Cardiac septum (tissue), 1 donor: ENCODE data around the gene CDY1. TPM values are rescaled to one million over a fixed set of nuclear protein-coding genes. Genes with fewer than 3 reads are reported as not detected.
"Not testable (repeated sequence)": the region's sequence is repeated elsewhere in the genome, so short reads cannot be mapped to it uniquely, and the experiment has no call there.

Source experiments
- DNase-seq: peaks from one replicate; pipeline ENCODE4 v3.0.0-alpha.2; 2020; ENCODE audit warnings: low spot score
- intact Hi-C: fragments of 100-400 bp; cut with DNase I; formaldehyde crosslinking; loops from one replicate; pipeline ENCODE4 v1.14.0; 2022
- long read RNA-seq: library from polyadenylated mRNA; unstranded; transcript quantifications from one replicate; pipeline ENCODE4 v2.0.0, GENCODE V29; 2021
- total RNA-seq: library from RNA; stranded (reverse); fragmentation: NEBNext Ultra II Directional; extraction: Animal tissue kit (Norgen Biotek cat#: 25700); gene quantifications from one replicate; pipeline ENCODE4 v1.2.1, GENCODE V29; 2021
- donor health status: DM: no; HTN: no; CAD: no.

The CDY1 gene, protein sequence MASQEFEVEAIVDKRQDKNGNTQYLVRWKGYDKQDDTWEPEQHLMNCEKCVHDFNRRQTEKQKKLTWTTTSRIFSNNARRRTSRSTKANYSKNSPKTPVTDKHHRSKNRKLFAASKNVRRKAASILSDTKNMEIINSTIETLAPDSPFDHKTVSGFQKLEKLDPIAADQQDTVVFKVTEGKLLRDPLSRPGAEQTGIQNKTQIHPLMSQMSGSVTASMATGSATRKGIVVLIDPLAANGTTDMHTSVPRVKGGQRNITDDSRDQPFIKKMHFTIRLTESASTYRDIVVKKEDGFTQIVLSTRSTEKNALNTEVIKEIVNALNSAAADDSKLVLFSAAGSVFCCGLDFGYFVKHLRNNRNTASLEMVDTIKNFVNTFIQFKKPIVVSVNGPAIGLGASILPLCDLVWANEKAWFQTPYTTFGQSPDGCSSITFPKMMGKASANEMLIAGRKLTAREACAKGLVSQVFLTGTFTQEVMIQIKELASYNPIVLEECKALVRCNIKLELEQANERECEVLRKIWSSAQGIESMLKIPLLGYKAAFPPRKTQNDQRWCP
- total RNA-seq = not detected
- long read RNA-seq = 0 reads

- intact Hi-C loops, DNase-seq: not testable (repeated sequence)
These were observed at the start of gene CDY1 for GRCh38 chrY:25621817-25622216. CDY1 (plus strand) TSS chrY:25622117; CDS start chrY:25622443, 326 bp downstream.

- intact Hi-C loops, DNase-seq: not testable (repeated sequence)
These were observed 28.6 kb upstream of the CDY1 start for GRCh38 chrY:25593336-25593735.

DNA sequence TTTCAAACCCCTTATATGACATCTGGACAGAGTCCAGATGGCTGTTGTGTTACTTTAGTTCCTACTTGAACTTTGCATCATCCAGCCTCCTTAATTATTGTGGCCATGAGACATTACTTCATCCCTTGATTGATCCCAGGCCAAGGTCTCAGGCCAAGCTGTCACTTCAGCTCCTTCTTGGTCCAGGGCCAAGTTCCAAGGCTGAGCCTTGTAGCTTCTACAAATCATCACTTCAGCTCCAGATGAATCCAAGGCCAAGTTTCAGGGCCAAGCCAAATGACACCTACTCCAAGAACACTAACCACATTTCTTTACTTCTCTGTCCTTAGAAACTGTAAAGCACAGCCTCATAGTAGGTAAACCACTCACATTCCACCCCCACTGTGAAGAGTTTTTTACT is 1.7 kb upstream of the CDY1 start:
- intact Hi-C loops, DNase-seq: not testable (repeated sequence)

GRCh38 chrY:25626524-25626923 is 4.6 kb downstream of the CDY1 start:
- intact Hi-C loops, DNase-seq: not testable (repeated sequence)

DNA sequence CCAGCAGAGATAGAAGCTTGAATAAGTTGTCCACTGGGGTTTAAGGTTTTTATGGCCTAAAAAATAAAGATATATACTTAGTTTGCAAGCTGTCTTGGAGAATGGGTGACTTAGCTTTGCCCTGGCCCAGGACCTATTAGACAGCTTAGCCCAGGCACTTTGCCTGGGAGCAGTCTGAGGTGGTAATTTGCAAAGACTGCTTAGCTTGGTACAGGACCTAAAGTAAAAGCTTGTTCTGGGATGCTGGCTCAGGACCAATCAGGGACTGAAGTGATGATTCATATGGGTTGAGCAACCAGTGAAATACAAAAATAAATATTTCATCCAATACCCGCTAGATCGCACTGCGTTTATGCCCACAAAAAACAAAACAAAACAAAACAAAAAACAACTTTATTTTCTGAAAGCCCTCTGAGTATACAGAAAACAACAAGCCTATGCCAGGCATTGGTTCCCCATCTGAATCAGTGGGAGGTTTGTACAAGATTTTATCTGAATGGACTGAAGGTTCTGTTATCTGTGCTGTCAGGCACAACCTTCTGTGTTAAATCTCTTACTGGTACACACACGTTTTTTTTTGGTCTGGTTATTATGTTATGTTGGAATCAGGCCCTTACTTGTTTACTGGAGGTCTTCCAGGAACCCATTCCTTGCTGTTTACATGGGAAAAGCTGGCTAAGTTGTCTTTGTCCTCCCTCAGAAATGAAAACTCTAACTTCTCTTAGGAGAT is 8.6 kb downstream of the CDY1 start:
- DNase-seq = not testable (repeated sequence)

DNA sequence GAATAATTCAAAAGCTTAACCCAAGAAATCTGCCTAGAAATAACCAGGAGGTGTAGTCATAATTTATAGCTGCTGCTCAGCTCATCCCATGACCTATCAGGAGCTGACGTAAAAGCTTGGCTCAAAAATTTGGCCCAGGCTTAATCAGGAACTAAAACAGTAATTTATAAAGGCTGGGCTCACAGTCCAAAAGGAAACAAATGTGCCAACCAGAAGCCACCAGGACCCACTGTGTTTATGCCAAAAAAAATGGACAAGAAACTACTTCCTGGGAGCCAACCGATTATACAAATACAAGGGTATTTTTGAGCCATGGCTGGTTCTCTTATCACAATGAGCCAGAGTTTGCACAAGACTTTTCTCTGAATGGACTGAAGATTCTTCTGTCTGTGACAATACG is 17.9 kb downstream of the CDY1 start:
- intact Hi-C loops = not testable (repeated sequence)

More for the DNA sequence above, 8.6 kb downstream of the CDY1 start:
- intact Hi-C loops = not testable (repeated sequence)

DNA sequence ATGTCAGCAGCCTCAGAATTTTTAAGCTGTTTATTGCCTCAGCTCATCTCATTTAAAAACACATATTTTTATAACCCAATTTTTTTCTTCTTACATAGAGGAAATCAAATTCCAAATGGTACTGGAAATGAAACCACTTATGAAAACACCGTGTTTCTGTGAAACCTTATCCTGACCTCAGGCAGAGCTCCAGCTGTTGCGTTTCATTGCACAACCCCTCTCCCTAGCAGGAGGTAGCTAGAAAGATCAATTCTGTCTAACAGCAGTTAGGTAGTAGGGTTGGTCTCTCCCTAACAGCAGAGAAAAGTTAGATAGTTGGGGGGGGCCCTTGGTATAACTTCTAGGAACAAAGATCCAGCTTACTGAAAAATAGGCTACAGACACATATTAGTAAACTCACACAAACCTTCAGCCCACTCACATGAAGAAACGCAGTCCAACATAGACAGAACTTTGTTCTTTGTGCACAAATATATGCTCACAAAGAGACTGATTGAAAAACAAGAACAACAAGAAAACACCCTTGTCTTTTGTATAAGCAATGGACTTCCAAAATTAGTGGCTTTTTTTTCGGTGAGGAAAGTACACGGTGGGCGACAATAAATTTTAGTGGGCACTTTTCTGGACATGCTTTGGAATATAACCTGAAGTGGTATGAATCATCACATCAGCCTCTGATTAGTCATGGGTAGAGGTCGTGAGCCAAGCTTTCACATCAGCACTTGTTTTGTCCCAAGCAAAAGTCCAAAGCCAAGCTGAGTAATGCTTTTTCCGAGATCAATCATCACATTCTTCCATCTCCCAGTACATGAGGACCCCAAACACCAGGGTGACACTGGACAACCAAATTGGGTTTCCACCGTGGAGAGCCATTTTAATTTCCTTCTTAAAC is 21.4 kb downstream of the CDY1 start:
- intact Hi-C loops, DNase-seq: not testable (repeated sequence)

More for the DNA sequence above, 17.9 kb downstream of the CDY1 start:
- DNase-seq = not testable (repeated sequence)
